ENCODE results near the gene CERK. TPM values are rescaled to one million over a fixed set of nuclear protein-coding genes. Genes with fewer than 3 reads are reported as not detected.
"Not testable (repeated sequence)": the region's sequence is repeated elsewhere in the genome, so short reads cannot be mapped to it uniquely, and the experiment has no call there.

Gene CERK
- 10 to 100 TPM; 48.6 to 51.4 (median 50.7) TPM for polyA plus RNA-seq (ENCODE audit: insufficient read length in 3 of 3)

- DNase-seq (ENCODE audit: low read depth in 3 of 3, low spot score in 2 of 3) = peak in 1 of 3 donors; percentile 54
Observed at GRCh38 chr22:46737976-46738646, at the start of gene CERK. Gene CERK (minus strand): TSS chr22:46738252. CDS start chr22:46738148, 104 bp downstream.

GRCh38 chr22:46783721-46784120 is 45.7 kb upstream of the CERK start:
- no peak for DNase-seq (ENCODE audit: low read depth in 3 of 3, low spot score in 2 of 3)

- not testable (repeated sequence) for DNase-seq (ENCODE audit: low read depth in 3 of 3, low spot score in 2 of 3)
Observed at GRCh38 chr22:46782200-46782599, 44.1 kb upstream of the CERK start.

- no peak for DNase-seq (ENCODE audit: low read depth in 3 of 3, low spot score in 2 of 3)
Observed at GRCh38 chr22:46781291-46781690, 43.2 kb upstream of the CERK start.

- no peak for DNase-seq (ENCODE audit: low read depth in 3 of 3, low spot score in 2 of 3)
Observed at GRCh38 chr22:46780453-46780852, 42.4 kb upstream of the CERK start.

GRCh38 chr22:46779651-46780050 is 41.6 kb upstream of the CERK start:
- DNase-seq (ENCODE audit: low read depth in 3 of 3, low spot score in 2 of 3) = no peak

GRCh38 chr22:46779023-46779422 is 41.0 kb upstream of the CERK start:
- no peak for DNase-seq (ENCODE audit: low read depth in 3 of 3, low spot score in 2 of 3)

- DNase-seq (ENCODE audit: low read depth in 3 of 3, low spot score in 2 of 3) = no peak
Observed at GRCh38 chr22:46777609-46777970, 39.5 kb upstream of the CERK start.

GRCh38 chr22:46776876-46777608 is 39.0 kb upstream of the CERK start:
- no peak for DNase-seq (ENCODE audit: low read depth in 3 of 3, low spot score in 2 of 3)

- DNase-seq (ENCODE audit: low read depth in 3 of 3, low spot score in 2 of 3) = no peak
Observed at GRCh38 chr22:46775850-46776826, 38.1 kb upstream of the CERK start.

- no peak for DNase-seq (ENCODE audit: low read depth in 3 of 3, low spot score in 2 of 3)
Observed at GRCh38 chr22:46774980-46775849, 37.2 kb upstream of the CERK start.

GRCh38 chr22:46774253-46774979 is 36.4 kb upstream of the CERK start:
- DNase-seq (ENCODE audit: low read depth in 3 of 3, low spot score in 2 of 3) = no peak

GRCh38 chr22:46773076-46773475 is 35.0 kb upstream of the CERK start:
- no peak for DNase-seq (ENCODE audit: low read depth in 3 of 3, low spot score in 2 of 3)

GRCh38 chr22:46770726-46771125 is 32.7 kb upstream of the CERK start:
- DNase-seq (ENCODE audit: low read depth in 3 of 3, low spot score in 2 of 3) = no peak

- no peak for DNase-seq (ENCODE audit: low read depth in 3 of 3, low spot score in 2 of 3)
Observed at GRCh38 chr22:46770151-46770641, 32.1 kb upstream of the CERK start.

GRCh38 chr22:46769706-46770105 is 31.7 kb upstream of the CERK start:
- no peak for DNase-seq (ENCODE audit: low read depth in 3 of 3, low spot score in 2 of 3)

GRCh38 chr22:46769191-46769675 is 31.2 kb upstream of the CERK start:
- DNase-seq (ENCODE audit: low read depth in 3 of 3, low spot score in 2 of 3) = no peak

- no peak for DNase-seq (ENCODE audit: low read depth in 3 of 3, low spot score in 2 of 3)
Observed at GRCh38 chr22:46767249-46767985, 29.4 kb upstream of the CERK start.
